ENCODE measurements around the gene NDUFV2.

DNA sequence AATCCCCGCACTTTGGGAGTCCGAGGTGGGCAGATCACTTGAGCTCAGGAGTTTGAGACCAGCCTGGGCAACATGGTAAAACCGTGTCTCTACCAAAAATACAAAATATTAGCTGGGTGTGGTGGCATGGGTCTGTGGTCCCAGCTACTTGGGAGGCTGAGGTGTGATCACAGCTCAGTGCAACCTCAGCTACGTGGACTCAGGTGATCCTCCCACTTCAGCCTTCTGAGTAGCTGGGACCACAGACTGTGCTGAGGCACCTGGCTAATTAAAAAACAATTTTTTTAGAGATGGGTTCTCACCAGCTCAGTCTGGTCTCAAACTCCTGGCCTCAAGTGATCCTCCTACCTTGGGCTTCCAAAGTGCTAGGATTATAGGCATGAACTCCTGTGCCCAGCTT is 57.5 kb downstream of the NDUFV2 start:
- TF ChIP-seq, protein P1, sequence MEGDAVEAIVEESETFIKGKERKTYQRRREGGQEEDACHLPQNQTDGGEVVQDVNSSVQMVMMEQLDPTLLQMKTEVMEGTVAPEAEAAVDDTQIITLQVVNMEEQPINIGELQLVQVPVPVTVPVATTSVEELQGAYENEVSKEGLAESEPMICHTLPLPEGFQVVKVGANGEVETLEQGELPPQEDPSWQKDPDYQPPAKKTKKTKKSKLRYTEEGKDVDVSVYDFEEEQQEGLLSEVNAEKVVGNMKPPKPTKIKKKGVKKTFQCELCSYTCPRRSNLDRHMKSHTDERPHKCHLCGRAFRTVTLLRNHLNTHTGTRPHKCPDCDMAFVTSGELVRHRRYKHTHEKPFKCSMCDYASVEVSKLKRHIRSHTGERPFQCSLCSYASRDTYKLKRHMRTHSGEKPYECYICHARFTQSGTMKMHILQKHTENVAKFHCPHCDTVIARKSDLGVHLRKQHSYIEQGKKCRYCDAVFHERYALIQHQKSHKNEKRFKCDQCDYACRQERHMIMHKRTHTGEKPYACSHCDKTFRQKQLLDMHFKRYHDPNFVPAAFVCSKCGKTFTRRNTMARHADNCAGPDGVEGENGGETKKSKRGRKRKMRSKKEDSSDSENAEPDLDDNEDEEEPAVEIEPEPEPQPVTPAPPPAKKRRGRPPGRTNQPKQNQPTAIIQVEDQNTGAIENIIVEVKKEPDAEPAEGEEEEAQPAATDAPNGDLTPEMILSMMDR (IDR thresholded peaks at IDR 0.05): no peak
- TF ChIP-seq POLR2A (IDR thresholded peaks at IDR 0.05): no peak

Data from esophagus squamous epithelium (tissue), 4 donors.